ENCODE measurements around the gene COL5A3.

GRCh38 chr19:9989504-9989903 lies 20.8 kb downstream of the COL5A3 start:
- no peak for TF ChIP-seq CTCF (IDR thresholded peaks at IDR 0.05 in 4 of 5, conservative IDR thresholded peaks at IDR 0.05 in 1 of 5)
- TF ChIP-seq POLR2A (IDR thresholded peaks at IDR 0.05) = no peak
